Adrenal gland (tissue), 12 donors: Measurements from ENCODE around the gene RGCC. TPM values are rescaled to one million over a fixed set of nuclear protein-coding genes. Genes with fewer than 3 reads are reported as not detected.

ENCODE experiments used
- DNase-seq, 7 donors: peaks; one replicate each; pipeline ENCODE4 v3.0.0-alpha.2; 2019 to 2020
- H3K27ac ChIP-seq, 5 donors: fragments of 200-600 bp; sonication (generic) in 4 of 5; 1 replicate in 3 of 5; 2 replicates in 2 of 5; pipeline versions ENCODE4 v1.5.1 to v1.8.0; 2016 to 2020; ENCODE audit warnings: mild to moderate bottlenecking in 1 of 5
- H3K27me3 ChIP-seq: fragments of 200-600 bp; 2 replicates; pipeline ENCODE4 v1.8.0; 2021
- H3K36me3 ChIP-seq, 2 donors: fragments of 200-600 bp; replicated peaks in 1 of 2; 1 replicate in 1 of 2; 2 replicates in 1 of 2; pipeline versions ENCODE4 v1.5.1 to v1.8.0; 2018 to 2022
- H3K4me1 ChIP-seq, 2 donors: fragments of 200-600 bp; replicated peaks in 1 of 2; 1 replicate in 1 of 2; 2 replicates in 1 of 2; pipeline versions ENCODE4 v1.5.1 to v1.8.0; 2018 to 2021
- H3K4me3 ChIP-seq, 4 donors: fragments of 200-600 bp; sonication (generic) in 3 of 4; one replicate each; pipeline ENCODE4 v1.5.1; 2016 to 2018
- H3K9me3 ChIP-seq, 3 donors: fragments of 200-600 bp; sonication (generic) in 1 of 3; replicated peaks in 1 of 3; 1 replicate in 2 of 3; 2 replicates in 1 of 3; pipeline versions ENCODE4 v1.5.1 to v1.8.0; 2016 to 2021
- POLR2A ChIP-seq, 2 donors: fragments of 450-650 bp; IDR thresholded peaks; one replicate each; pipeline ENCODE4 v1.6.1; 2017; ENCODE audit warnings: antibody characterized with exemption in 2 of 2, mild to moderate bottlenecking in 2 of 2, moderate library complexity in 1 of 2
- WGBS, 4 donors: extraction: QIAGEN DNeasy Blood & Tissue Kit in 2 of 4; methylation state at CpG; one replicate each; pipeline versions ENCODE4 v1.1.5 to v1.1.7; 2013 to 2017; 5-methylcytosine and 5-hydroxymethylcytosine counted together
- intact Hi-C, 2 donors: fragments of 100-400 bp; cut with DNase I; formaldehyde crosslinking; loops; one replicate each; pipeline versions ENCODE4 v1.14.1 to v1.15.0; 2022 to 2023
- polyA plus RNA-seq, 3 donors: library from polyadenylated mRNA; stranded (reverse); fragments of 200-250 nt in 2 of 3; fragments of 350-450 nt in 1 of 3; fragmentation: Illumina TruSeq in 1 of 3; extraction: RNeasy Lipid Tissue Mini Kit (QIAGEN cat#74804) in 1 of 3; gene quantifications; one replicate each; pipeline ENCODE4 v1.2.3, GENCODE V29; 2013 to 2014
- total RNA-seq, 9 donors: library from RNA; depleted of rRNA in 4 of 9; stranded (reverse); fragments of >200 nt in 4 of 9; fragments of 120-200 nt in 1 of 9; fragmentation: NEBNext Ultra II Directional in 1 of 9; extraction: Animal tissue kit (Norgen Biotek cat#: 25700) in 1 of 9; gene quantifications; one replicate each; pipeline versions ENCODE4 v1.1.0 to v1.2.4, GENCODE V29; 2013 to 2023
- TF ChIP-seq, protein P1 (sequence below), 6 experiments: fragments of 450-650 bp in 4 of 6; fragments of 200-600 bp in 2 of 6; sonication (generic) in 1 of 6; IDR thresholded peaks; 1 replicate in 5 of 6; 2 replicates in 1 of 6; pipeline versions ENCODE4 v1.5.1 to v1.8.0; 2016 to 2021; ENCODE audit warnings: antibody characterized with exemption in 6 of 6, mild to moderate bottlenecking in 2 of 6, moderate library complexity in 1 of 6
- donor health status: healthy with polysubstance abuse.
- donor health status: Bipolar disorder and iron deficiency.
- donor health status: DM: yes; HTN: yes; CAD: no.
- donor health status: DM: no; HTN: no; CAD: no.
- donor health status: DM: no; HTN: no; CAD: no.
- donor health status: DM: yes; HTN: yes; CAD: no.

RGCC gene
- total and polyA plus RNA-seq, 12 donors = 6.2 to 151 (median 28.8) TPM

DNA sequence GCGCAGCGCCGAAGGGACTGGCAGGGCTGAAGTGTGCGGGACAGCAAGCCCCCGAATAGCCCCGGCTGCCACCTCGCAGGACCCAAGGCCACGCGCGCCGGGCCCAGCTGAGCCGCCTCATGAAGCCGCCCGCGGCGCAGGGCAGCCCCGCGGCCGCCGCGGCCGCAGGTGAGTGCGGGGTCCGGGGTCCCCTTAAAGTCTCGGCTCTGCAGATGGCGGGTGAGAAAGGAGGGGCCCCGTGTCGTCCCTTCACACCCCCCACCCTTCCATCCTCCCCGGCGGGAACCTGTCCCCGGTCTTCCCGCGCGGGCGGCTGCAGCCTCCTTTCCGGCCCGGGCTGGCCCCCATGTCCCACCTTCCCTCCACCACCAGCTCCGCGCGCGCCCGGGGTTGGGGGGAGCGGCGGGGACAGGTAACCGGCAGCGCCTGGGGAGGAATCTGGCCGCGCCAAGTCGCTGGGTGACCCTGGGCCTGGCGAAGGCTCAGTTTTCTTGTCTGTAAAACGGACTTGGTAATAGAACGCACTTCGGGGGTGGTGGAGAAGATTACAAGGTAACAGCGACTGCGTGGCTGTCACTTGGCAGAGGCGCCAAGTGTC lies 338 bp downstream of the RGCC start:
- peak overlapping the region in 2 of 4 donors; percentile 43 to 62 for H3K4me3 ChIP-seq
- no peaks in the 10 kb centered on the region for H3K27me3 ChIP-seq
- TF ChIP-seq, protein P1, sequence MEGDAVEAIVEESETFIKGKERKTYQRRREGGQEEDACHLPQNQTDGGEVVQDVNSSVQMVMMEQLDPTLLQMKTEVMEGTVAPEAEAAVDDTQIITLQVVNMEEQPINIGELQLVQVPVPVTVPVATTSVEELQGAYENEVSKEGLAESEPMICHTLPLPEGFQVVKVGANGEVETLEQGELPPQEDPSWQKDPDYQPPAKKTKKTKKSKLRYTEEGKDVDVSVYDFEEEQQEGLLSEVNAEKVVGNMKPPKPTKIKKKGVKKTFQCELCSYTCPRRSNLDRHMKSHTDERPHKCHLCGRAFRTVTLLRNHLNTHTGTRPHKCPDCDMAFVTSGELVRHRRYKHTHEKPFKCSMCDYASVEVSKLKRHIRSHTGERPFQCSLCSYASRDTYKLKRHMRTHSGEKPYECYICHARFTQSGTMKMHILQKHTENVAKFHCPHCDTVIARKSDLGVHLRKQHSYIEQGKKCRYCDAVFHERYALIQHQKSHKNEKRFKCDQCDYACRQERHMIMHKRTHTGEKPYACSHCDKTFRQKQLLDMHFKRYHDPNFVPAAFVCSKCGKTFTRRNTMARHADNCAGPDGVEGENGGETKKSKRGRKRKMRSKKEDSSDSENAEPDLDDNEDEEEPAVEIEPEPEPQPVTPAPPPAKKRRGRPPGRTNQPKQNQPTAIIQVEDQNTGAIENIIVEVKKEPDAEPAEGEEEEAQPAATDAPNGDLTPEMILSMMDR (IDR thresholded peaks at IDR 0.05) = no peak
- no peak for TF ChIP-seq POLR2A (IDR thresholded peaks at IDR 0.05)
- no peaks in the 10 kb centered on the region for H3K9me3 ChIP-seq
- intact Hi-C loops = loop anchor here in 1 of 2 donors (5.0 kb wide), 2 partner anchors 195 to 330 kb away; no protein-coding TSS in a partner anchor
- H3K27ac ChIP-seq = peak overlapping the region in 3 of 5 donors; percentile 14 to 42 (median 36)
- H3K36me3 ChIP-seq = no peaks in the 10 kb centered on the region
- no peak for DNase-seq
- peaks cover 11 to 21% of the 10 kb centered on the region in 2 donors for H3K4me1 ChIP-seq
- 0 to 2% (median 0%) methylated on average over 1 to 56 of the region's 56 CpGs for WGBS, 4 donors

DNA sequence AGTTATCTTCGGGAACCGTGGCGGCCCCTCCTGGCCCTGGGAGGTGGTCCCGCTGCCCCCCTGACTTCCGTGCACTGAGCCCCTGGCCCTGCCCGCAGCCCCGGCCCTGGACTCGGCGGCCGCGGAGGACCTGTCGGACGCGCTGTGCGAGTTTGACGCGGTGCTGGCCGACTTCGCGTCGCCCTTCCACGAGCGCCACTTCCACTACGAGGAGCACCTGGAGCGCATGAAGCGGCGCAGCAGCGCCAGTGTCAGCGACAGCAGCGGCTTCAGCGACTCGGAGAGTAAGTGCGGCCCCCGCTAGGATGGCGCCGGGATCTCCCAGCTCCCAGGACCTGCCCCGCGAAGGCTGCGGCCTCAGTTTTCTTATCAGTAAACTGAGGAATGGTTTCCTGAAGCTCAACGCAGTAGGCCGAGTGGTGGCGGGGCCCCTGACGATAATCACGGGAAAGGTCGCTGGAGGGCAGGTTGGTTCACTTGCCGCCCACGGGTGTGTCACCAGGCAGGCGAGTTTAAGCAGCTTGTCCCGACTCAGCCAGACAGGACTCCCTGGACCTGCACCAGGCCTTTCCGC lies 924 bp downstream of the RGCC start:
- H3K27ac ChIP-seq = peak overlapping the region in 2 of 5 donors; percentile 14 to 42
- H3K27me3 ChIP-seq = no peaks in the 10 kb centered on the region

DNA sequence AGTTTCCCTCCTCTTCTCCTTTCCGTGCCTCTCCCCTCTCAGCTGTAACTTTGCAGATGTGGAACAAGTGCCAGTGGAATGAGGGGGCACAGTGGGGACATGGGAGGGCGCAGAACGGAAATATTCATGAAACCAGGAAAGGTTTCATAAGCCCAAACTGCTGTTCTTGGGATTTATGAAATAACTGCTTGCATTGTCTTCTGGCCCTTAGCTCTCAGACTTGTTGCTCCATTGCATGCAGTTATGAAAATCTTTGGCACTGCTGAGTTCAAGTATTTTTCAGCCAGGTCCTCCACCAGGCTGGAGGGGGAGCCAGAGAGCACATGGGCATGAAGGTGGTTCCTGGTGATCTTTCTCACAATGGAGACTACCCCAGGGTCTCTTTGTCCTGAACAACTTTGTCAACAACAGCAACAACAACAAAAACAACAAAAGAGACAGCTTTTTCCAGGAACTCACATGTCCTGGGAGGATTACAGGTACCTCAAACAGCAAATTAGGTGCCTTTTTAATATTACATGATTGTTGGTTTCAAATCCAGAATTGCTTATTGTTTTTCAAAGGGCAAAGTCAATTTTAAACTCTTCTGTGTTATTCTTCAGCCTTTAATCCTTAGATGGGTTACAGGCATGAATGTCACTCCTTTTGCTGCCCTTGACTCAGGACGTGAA lies 1.5 kb downstream of the RGCC start:
- H3K4me1 ChIP-seq = peaks cover 11 to 21% of the 10 kb centered on the region in 2 donors
- 44 to 77% (median 48%) methylated on average over 4 of the region's 4 CpGs for WGBS, 4 donors
- intact Hi-C loops = loop anchor here in 1 of 2 donors (5.0 kb wide), 2 partner anchors 193 to 328 kb away; no protein-coding TSS in a partner anchor
- no peaks in the 10 kb centered on the region for H3K27me3 ChIP-seq
- TF ChIP-seq, protein P1 (IDR thresholded peaks at IDR 0.05) = peak in 5 of 6 experiments; percentile 24 to 54 (median 44)
- no peak for TF ChIP-seq POLR2A (IDR thresholded peaks at IDR 0.05)
- no peaks in the 10 kb centered on the region for H3K36me3 ChIP-seq
- peak overlapping the region in 2 of 4 donors; percentile 43 to 62 for H3K4me3 ChIP-seq
- peak overlapping the region in 1 of 5 donors; percentile 42 for H3K27ac ChIP-seq
- no peaks in the 10 kb centered on the region for H3K9me3 ChIP-seq
- DNase-seq = peak in 2 of 7 donors; percentile 22 to 35

More for the DNA sequence above, 924 bp downstream of the RGCC start:
- intact Hi-C loops = loop anchor here in 1 of 2 donors (5.0 kb wide), 2 partner anchors 194 to 329 kb away; no protein-coding TSS in a partner anchor
- no peaks in the 10 kb centered on the region for H3K9me3 ChIP-seq
- H3K36me3 ChIP-seq = no peaks in the 10 kb centered on the region
- peak in 4 of 7 donors; percentile 22 to 35 (median 29) for DNase-seq
- H3K4me1 ChIP-seq = peaks cover 11 to 21% of the 10 kb centered on the region in 2 donors
- TF ChIP-seq POLR2A (IDR thresholded peaks at IDR 0.05) = no peak
- TF ChIP-seq, protein P1 (IDR thresholded peaks at IDR 0.05) = no peak
- H3K4me3 ChIP-seq = peak overlapping the region in 2 of 4 donors; percentile 43 to 62
- WGBS, 4 donors = 3 to 4% (median 4%) methylated on average over 16 to 50 of the region's 50 CpGs
